Heart right ventricle (tissue), 16 donors: ENCODE measurements around the gene TMEM273. TPM values are rescaled to one million over a fixed set of nuclear protein-coding genes. Genes with fewer than 3 reads are reported as not detected.
A peak's percentile ranks its signal among the peaks of the same experiment; 100 is the strongest.
"Not testable (repeated sequence)": the region's sequence is repeated elsewhere in the genome, so short reads cannot be mapped to it uniquely, and the experiment has no call there.

Experiments used
- ATAC-seq, 8 donors: fragments of 200-7000 bp; cut with Tn5 transposase; one replicate each; pipeline ENCODE4 v1.9.1; 2020; ENCODE audit warnings: mild to moderate bottlenecking in 8 of 8, moderate library complexity in 8 of 8, moderate number of reproducible peaks in 1 of 8
- DNase-seq, 2 donors: peaks; one replicate each; pipeline ENCODE4 v3.0.0-alpha.2; 2020
- H3K27ac ChIP-seq, 10 donors: fragments of 200-600 bp; sonication (generic) in 2 of 10; one replicate each; pipeline versions ENCODE4 v1.5.0 to v1.8.0; 2020 to 2022; ENCODE audit warnings: mild to moderate bottlenecking in 3 of 10
- H3K27me3 ChIP-seq, 7 donors: fragments of 200-600 bp; one replicate each; pipeline ENCODE4 v1.8.0; 2021 to 2022; ENCODE audit warnings: mild to moderate bottlenecking in 2 of 7
- H3K36me3 ChIP-seq, 9 donors: fragments of 200-600 bp; sonication (generic) in 1 of 9; one replicate each; pipeline versions ENCODE4 v1.5.0 to v1.8.0; 2020 to 2022; ENCODE audit warnings: mild to moderate bottlenecking in 2 of 9
- H3K4me1 ChIP-seq, 9 donors: fragments of 200-600 bp; sonication (generic) in 1 of 9; one replicate each; pipeline versions ENCODE4 v1.5.0 to v1.8.0; 2020 to 2022; ENCODE audit warnings: mild to moderate bottlenecking in 4 of 9
- H3K4me3 ChIP-seq, 10 donors: fragments of 200-600 bp; sonication (generic) in 2 of 10; one replicate each; pipeline versions ENCODE4 v1.5.0 to v1.8.0; 2020 to 2022; ENCODE audit warnings: mild to moderate bottlenecking in 7 of 10, moderate library complexity in 2 of 10
- H3K9me3 ChIP-seq, 11 donors: fragments of 200-600 bp in 10 of 11; sonication (generic) in 2 of 11; one replicate each; pipeline versions ENCODE4 v1.5.0 to v1.8.0; 2013 to 2022; ENCODE audit warnings: mild to moderate bottlenecking in 2 of 11, control low read depth in 1 of 11, moderate library complexity in 1 of 11
- WGBS, 2 donors: extraction: QIAGEN DNeasy Blood & Tissue Kit; methylation state at CpG; one replicate each; pipeline ENCODE4 v1.1.7; 2013; ENCODE audit warnings: inconsistent platforms in 1 of 2; 5-methylcytosine and 5-hydroxymethylcytosine counted together
- intact Hi-C, 10 donors: fragments of 100-400 bp; cut with DNase I; formaldehyde crosslinking; loops; one replicate each; pipeline versions ENCODE4 v1.11.1 to v1.14.2; 2022
- polyA plus RNA-seq, 2 donors: library from polyadenylated mRNA; stranded (reverse); fragments of 200-250 nt; gene quantifications; one replicate each; pipeline ENCODE4 v1.2.3, GENCODE V29; 2013
- total RNA-seq, 10 donors: library from RNA; stranded (reverse); fragmentation: NEBNext Ultra II Directional in 3 of 10; extraction: Animal tissue kit (Norgen Biotek cat#: 25700) in 3 of 10; gene quantifications; one replicate each; pipeline versions ENCODE4 v1.2.1 to v1.2.4, GENCODE V29; 2021 to 2023
- TF ChIP-seq, protein P1 (sequence below), 9 donors: fragments of 200-600 bp; sonication (generic) in 2 of 9; IDR thresholded peaks; one replicate each; pipeline versions ENCODE4 v1.5.0 to v1.8.0; 2021 to 2022; ENCODE audit warnings: antibody characterized with exemption in 9 of 9, mild to moderate bottlenecking in 5 of 9, moderate library complexity in 1 of 9
- donor health status: Arrhythmogenic right ventricular cardiomyopathy.
- donor health status: ischemic (EF 13 %, LVEDD 7.1; RV severe dilation, severe dysfunction).
- donor health status: healthy with polysubstance abuse.
- donor health status: DM: no; HTN: yes; CAD: no.
- donor health status: DM: no; HTN: no; CAD: no.
- donor health status: ischemic (EF 25% LVEDD 6.9; RV normal size, moderate dysfunction).
- donor health status: ischemic (EF 25% LVEDD 5.7; RV mildly dilated, moderate dysfunction).
- donor health status: healthy.
- donor health status: DM: yes; HTN: yes; CAD: no.
- donor health status: Ischemic cardiomyopathy.
- donor health status: ischemic (EF 35%, LVEDD 5.7; RV mildly dilated, moderate dysfunction).
- donor health status: nonischemic (EF 11% LVEDD 7.7; RV severe dilation, severe dysfunction).
- donor health status: DM: yes; HTN: yes; CAD: no.
- donor health status: PGD.
- donor health status: ischemic (EF 29% LVEDD 5.4; RV normal size, mild dysfunction).
- donor health status: nonischemic (EF 23%, LVEDD 6.1; RV moderate dilation, normal function).

Gene TMEM273
- total and polyA plus RNA-seq, 12 donors = 10.9 to 28.5 (median 19.0) TPM

DNA sequence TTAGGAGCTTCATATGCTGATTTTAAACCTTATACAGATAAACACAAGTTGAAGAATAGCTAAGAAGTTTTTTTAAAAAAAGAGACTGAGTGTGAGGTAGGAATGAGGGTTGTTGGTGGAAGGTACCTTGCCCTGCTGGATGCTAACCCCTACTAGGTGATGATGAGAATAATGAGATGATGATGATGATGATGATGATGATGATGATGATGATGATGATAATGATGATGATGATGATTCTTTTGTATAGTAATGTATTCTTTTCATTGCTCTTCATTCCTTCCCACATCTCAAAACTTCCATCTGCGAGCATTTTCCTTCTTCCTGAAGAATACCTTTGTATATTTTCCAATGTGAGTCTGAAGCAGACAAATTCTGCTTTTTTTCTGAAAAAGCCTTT, 14.1 kb upstream of the TMEM273 start:
- intact Hi-C loops = no loop called here
- Histone ChIP-seq H3K36me3 (no peaks in the 10 kb centered on the region), H3K9me3 (peaks cover 0 to 9% (median 0%) of the 10 kb centered on the region in 11 donors), H3K4me1 (no peaks in the 10 kb centered on the region), H3K27me3 (peaks cover 0 to 8% (median 0%) of the 10 kb centered on the region in 7 donors), H3K27ac (no peak overlapping the region), H3K4me3 (no peak overlapping the region)
- DNase-seq (no peak), ATAC-seq (no peak)
- TF ChIP-seq, protein P1, sequence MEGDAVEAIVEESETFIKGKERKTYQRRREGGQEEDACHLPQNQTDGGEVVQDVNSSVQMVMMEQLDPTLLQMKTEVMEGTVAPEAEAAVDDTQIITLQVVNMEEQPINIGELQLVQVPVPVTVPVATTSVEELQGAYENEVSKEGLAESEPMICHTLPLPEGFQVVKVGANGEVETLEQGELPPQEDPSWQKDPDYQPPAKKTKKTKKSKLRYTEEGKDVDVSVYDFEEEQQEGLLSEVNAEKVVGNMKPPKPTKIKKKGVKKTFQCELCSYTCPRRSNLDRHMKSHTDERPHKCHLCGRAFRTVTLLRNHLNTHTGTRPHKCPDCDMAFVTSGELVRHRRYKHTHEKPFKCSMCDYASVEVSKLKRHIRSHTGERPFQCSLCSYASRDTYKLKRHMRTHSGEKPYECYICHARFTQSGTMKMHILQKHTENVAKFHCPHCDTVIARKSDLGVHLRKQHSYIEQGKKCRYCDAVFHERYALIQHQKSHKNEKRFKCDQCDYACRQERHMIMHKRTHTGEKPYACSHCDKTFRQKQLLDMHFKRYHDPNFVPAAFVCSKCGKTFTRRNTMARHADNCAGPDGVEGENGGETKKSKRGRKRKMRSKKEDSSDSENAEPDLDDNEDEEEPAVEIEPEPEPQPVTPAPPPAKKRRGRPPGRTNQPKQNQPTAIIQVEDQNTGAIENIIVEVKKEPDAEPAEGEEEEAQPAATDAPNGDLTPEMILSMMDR (IDR thresholded peaks at IDR 0.05) = no peak
- 93 to 97% methylated on average over 1 of the region's 1 CpG for WGBS, 2 donors

DNA sequence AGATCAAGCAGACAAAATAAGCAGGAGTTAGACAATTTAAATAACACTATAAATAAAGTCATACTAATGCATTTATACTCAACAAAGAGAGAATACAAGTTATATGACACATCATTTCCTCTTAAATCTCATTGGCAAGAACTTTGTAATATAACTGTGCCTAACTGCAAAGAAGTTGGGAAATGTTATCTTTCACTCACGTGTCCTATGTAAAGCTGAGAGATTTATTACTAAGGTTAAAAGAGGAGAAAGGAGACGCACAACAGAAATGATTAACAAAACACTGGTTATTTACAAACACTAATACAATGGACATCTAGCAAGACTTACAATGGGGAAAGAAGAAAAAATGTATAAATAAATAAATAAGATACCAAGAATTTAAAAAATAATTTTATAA, 12.7 kb upstream of the TMEM273 start:
- Histone ChIP-seq H3K9me3 (peaks cover 0 to 9% (median 0%) of the 10 kb centered on the region in 11 donors), H3K4me1 (no peaks in the 10 kb centered on the region), H3K27me3 (peaks cover 0 to 8% (median 0%) of the 10 kb centered on the region in 7 donors), H3K4me3 (no peak overlapping the region), H3K27ac (no peak overlapping the region), H3K36me3 (no peaks in the 10 kb centered on the region)
- TF ChIP-seq, protein P1 (IDR thresholded peaks at IDR 0.05) = no peak
- no peak for ATAC-seq
- WGBS, 2 donors = 61 to 83% methylated on average over 2 of the region's 2 CpGs
- intact Hi-C loops = no loop called here
- no peak for DNase-seq

DNA sequence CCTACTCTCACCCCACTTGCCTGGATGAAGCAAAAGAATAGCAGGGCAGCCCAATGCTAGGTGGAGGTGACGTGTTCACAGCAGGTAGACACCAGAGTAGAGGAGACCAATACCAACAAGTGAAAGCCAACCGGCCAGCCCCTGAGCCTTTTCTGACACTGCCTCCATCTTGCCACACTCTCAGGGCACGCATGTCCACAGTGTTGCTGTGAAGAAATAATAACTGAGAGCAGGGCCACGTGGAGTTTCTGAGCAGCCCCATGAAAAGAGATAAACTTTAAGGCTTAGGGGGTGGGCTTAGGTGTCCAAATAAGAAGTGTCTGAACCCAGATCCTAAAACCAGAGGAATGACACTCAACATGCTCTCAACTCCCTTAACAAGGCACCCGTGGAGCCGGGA, 9.0 kb upstream of the TMEM273 start:
- Histone ChIP-seq H3K9me3 (no peaks in the 10 kb centered on the region), H3K36me3 (no peaks in the 10 kb centered on the region), H3K4me3 (no peak overlapping the region), H3K4me1 (peaks cover 0 to 22% (median 7%) of the 10 kb centered on the region in 9 donors), H3K27ac (no peak overlapping the region), H3K27me3 (no peaks in the 10 kb centered on the region)
- WGBS, 2 donors = 95 to 96% methylated on average over 6 of the region's 6 CpGs
- no peak for ATAC-seq
- intact Hi-C loops = no loop called here
- TF ChIP-seq, protein P1 (IDR thresholded peaks at IDR 0.05) = no peak
- DNase-seq = no peak

DNA sequence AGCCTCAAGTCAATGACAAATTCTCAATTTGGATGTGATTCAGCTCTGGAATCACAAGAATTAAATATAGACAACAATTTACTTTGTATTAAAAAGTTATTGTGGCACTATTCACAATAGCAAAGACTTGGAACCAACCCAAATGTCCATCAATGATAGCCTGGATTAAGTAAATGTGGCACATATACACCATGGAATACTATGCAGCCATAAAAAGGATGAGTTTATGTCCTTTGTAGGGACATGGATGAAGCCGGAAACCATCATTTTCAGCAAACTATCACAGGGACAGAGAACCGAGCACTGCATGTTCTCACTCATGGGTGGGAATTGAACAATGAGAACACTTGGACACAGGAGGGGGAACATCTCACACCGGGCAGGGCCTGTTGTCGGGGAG, 7.7 kb upstream of the TMEM273 start:
- H3K4me3 ChIP-seq, H3K27me3 ChIP-seq, ATAC-seq, H3K9me3 ChIP-seq, intact Hi-C loops, DNase-seq, H3K36me3 ChIP-seq: not testable (repeated sequence)
- WGBS, 2 donors = 96 to 99% methylated on average over 4 of the region's 4 CpGs
- Histone ChIP-seq H3K4me1 (peaks cover 0 to 22% (median 7%) of the 10 kb centered on the region in 9 donors), H3K27ac (peak overlapping the region in 3 of 10 donors; percentile 66 to 82 (median 77))

DNA sequence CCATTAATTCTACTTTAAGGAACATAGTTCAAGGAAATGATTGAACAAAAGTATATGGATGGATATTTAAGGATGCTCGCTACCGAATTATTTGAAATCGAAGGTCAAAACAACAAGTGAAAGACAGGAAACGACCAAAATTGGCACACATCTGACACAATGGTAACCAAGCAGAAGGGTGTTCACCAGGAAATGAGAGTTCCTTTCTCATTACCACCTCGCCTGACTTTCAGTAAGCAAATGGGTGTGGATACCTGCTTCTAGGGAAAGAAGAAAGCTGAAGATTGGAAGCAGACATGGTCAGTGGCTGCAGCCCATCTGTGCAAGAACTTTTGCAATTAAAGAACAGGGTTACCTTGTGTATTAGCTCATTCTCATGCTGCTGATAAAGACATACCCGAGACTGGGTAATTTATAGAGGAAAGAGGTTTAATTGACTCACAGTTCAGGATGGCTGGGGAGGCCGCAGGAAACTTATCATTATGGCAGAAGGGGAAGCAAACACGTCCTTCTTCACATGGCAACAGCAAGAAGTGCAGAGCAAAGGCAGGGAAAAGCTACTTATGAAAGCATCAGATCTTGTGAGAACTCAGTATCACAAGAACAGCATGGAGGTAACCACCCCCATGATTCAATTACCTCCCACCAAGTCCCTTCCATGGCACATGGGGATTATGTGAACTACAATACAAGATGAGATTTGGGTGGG, 6.2 kb upstream of the TMEM273 start:
- ATAC-seq = peak; percentile 40 to 72 (median 56)
- intact Hi-C loops = no loop called here
- Histone ChIP-seq H3K4me1 (peaks cover 0 to 36% (median 14%) of the 10 kb centered on the region in 9 donors), H3K4me3 (no peak overlapping the region), H3K36me3 (no peaks in the 10 kb centered on the region), H3K9me3 (no peaks in the 10 kb centered on the region), H3K27ac (peak overlapping the region in 9 of 10 donors; percentile 0 to 82 (median 38)), H3K27me3 (no peaks in the 10 kb centered on the region)
- DNase-seq = no peak
- TF ChIP-seq, protein P1 (IDR thresholded peaks at IDR 0.05) = no peak
- 55 to 73% methylated on average over 8 of the region's 8 CpGs for WGBS, 2 donors
